Astrocyte (in vitro differentiated cells and primary cell): ENCODE results near the gene HCN1. TPM values are rescaled to one million over a fixed set of nuclear protein-coding genes. Genes with fewer than 3 reads are reported as not detected.
"Not testable (repeated sequence)": the region's sequence is repeated elsewhere in the genome, so short reads cannot be mapped to it uniquely, and the experiment has no call there.

Source experiments
- DNase-seq: peaks from one replicate; pipeline ENCODE4 v3.0.0-alpha.2; 2010; ENCODE audit warnings: low read depth
- FAIRE-seq: peaks from 2 replicates; lab custom pipeline; 2011; peaks lifted over from hg19 to GRCh38; lab: Jason Lieb, UNC
- H2AFZ ChIP-seq: 2 replicates; pipeline ENCODE4 v1.6.0; 2012; ENCODE audit warnings: low read depth, low read length, inconsistent platforms
- H3K27ac ChIP-seq: 2 replicates; pipeline ENCODE4 v1.5.1; 2011; ENCODE audit warnings: low read depth, low read length, inconsistent platforms
- H3K27me3 ChIP-seq: 2 replicates; pipeline ENCODE4 v1.6.0; 2011; ENCODE audit warnings: low read length, inconsistent platforms; ENCODE audit not compliant: insufficient read depth
- H3K36me3 ChIP-seq: 2 replicates; pipeline ENCODE4 v1.5.1; 2011; ENCODE audit warnings: low read length, inconsistent platforms; ENCODE audit not compliant: insufficient read depth
- H3K4me1 ChIP-seq: 2 replicates; pipeline ENCODE4 v1.5.1; 2011; ENCODE audit warnings: low read length, inconsistent platforms; ENCODE audit not compliant: insufficient read depth
- H3K4me2 ChIP-seq: 2 replicates; pipeline ENCODE4 v1.6.0; 2012; ENCODE audit warnings: low read length, inconsistent platforms
- H3K4me3 ChIP-seq: 2 replicates; pipeline ENCODE4 v1.5.1; 2011; ENCODE audit warnings: low read depth, mild to moderate bottlenecking, low read length, inconsistent platforms; ENCODE audit not compliant: insufficient read depth
- H3K79me2 ChIP-seq: 2 replicates; pipeline ENCODE4 v1.6.0; 2012; ENCODE audit warnings: mild to moderate bottlenecking, low read length, inconsistent platforms; ENCODE audit not compliant: insufficient read depth
- H3K9ac ChIP-seq: 2 replicates; pipeline ENCODE4 v1.6.0; 2012; ENCODE audit warnings: mild to moderate bottlenecking, low read length, inconsistent platforms
- H3K9me3 ChIP-seq: 2 replicates; pipeline ENCODE4 v1.5.1; 2012; ENCODE audit warnings: low read depth, mild to moderate bottlenecking, low read length, inconsistent platforms; ENCODE audit not compliant: insufficient read depth
- H4K20me1 ChIP-seq: 2 replicates; pipeline ENCODE4 v1.6.0; 2012; ENCODE audit warnings: low read length, inconsistent platforms; ENCODE audit not compliant: insufficient read depth
- H3K27ac Mint-ChIP-seq: one replicate; pipeline ENCODE4 v1.8.0; 2021; ENCODE audit warnings: mild to moderate bottlenecking, mixed read lengths; ENCODE audit not compliant: unreplicated experiment
- H3K27me3 Mint-ChIP-seq: one replicate; pipeline ENCODE4 v1.8.0; 2021; ENCODE audit warnings: low read depth, mixed read lengths; ENCODE audit not compliant: unreplicated experiment
- H3K36me3 Mint-ChIP-seq: one replicate; pipeline ENCODE4 v1.8.0; 2021; ENCODE audit warnings: low read depth, mixed read lengths; ENCODE audit not compliant: unreplicated experiment
- H3K4me1 Mint-ChIP-seq: one replicate; pipeline ENCODE4 v1.8.0; 2021; ENCODE audit warnings: low read depth, mixed read lengths; ENCODE audit not compliant: unreplicated experiment
- H3K4me3 Mint-ChIP-seq: one replicate; pipeline ENCODE4 v1.8.0; 2021; ENCODE audit warnings: mild to moderate bottlenecking, moderate library complexity, mixed read lengths; ENCODE audit not compliant: unreplicated experiment
- H3K9me3 Mint-ChIP-seq: one replicate; pipeline ENCODE4 v1.8.0; 2021; ENCODE audit warnings: mild to moderate bottlenecking, mixed read lengths; ENCODE audit not compliant: unreplicated experiment
- EZH2 ChIP-seq: IDR thresholded peaks from 2 replicates; pipeline ENCODE4 v1.6.1; 2012; ENCODE audit warnings: mild to moderate bottlenecking, low read length, inconsistent platforms; ENCODE audit not compliant: insufficient read depth
- total RNA-seq: library from RNA; stranded (reverse); gene quantifications from 2 replicates; pipeline ENCODE4 v1.2.1, GENCODE V29; 2021
- TF ChIP-seq, protein P1 (sequence below): IDR thresholded peaks from 2 replicates; pipeline ENCODE4 v1.5.1; 2011; ENCODE audit warnings: low read depth, mild to moderate bottlenecking, inconsistent platforms, low read length, moderate library complexity; ENCODE audit not compliant: insufficient read depth

Gene HCN1
- total RNA-seq, 1 donor from 2014 or later, result 0.11 TPM

DNA sequence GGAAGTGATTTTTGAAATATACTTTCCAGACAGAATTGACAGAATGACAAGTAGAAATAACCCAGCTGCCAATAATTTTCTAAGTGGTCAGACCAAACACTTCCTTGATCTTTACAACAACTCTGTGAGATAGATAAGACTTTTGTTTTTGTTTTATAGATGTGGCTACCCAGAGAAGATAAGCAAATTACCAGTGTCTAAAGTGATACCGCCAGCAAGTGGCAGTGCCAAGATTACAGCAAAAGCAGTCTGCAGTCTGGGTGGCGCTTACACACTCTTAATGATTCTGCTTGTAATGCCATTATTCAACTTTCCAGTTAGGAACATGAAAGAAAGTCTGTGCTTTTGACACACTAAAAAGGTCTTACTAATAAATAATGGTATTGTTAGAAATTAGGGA, 92.1 kb downstream of the HCN1 start:
- Mint-ChIP-seq H3K4me3 (no peak overlapping the region), H3K36me3 (no peaks in the 10 kb centered on the region), H3K9me3 (no peaks in the 10 kb centered on the region), H3K27me3 (no peaks in the 10 kb centered on the region), H3K27ac (no peak overlapping the region), H3K4me1 (no peaks in the 10 kb centered on the region)
- no peaks in the 10 kb centered on the region for H3K9me3 ChIP-seq
- no peaks in the 10 kb centered on the region for H3K79me2 ChIP-seq
- TF ChIP-seq, protein P1, sequence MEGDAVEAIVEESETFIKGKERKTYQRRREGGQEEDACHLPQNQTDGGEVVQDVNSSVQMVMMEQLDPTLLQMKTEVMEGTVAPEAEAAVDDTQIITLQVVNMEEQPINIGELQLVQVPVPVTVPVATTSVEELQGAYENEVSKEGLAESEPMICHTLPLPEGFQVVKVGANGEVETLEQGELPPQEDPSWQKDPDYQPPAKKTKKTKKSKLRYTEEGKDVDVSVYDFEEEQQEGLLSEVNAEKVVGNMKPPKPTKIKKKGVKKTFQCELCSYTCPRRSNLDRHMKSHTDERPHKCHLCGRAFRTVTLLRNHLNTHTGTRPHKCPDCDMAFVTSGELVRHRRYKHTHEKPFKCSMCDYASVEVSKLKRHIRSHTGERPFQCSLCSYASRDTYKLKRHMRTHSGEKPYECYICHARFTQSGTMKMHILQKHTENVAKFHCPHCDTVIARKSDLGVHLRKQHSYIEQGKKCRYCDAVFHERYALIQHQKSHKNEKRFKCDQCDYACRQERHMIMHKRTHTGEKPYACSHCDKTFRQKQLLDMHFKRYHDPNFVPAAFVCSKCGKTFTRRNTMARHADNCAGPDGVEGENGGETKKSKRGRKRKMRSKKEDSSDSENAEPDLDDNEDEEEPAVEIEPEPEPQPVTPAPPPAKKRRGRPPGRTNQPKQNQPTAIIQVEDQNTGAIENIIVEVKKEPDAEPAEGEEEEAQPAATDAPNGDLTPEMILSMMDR, result no peak
- no peak for TF ChIP-seq EZH2
- DNase-seq, result no peak
- no peaks in the 10 kb centered on the region for H3K27me3 ChIP-seq
- H4K20me1 ChIP-seq, result no peaks in the 10 kb centered on the region
- no peak for FAIRE-seq
- H3K4me2 ChIP-seq, result no peak overlapping the region
- H3K9ac ChIP-seq, result no peak overlapping the region
- no peaks in the 10 kb centered on the region for H3K36me3 ChIP-seq
- H3K4me1 ChIP-seq, result no peaks in the 10 kb centered on the region
- no peak overlapping the region for H3K27ac ChIP-seq
- no peak overlapping the region for H3K4me3 ChIP-seq
- H2AFZ ChIP-seq, result no peak overlapping the region

DNA sequence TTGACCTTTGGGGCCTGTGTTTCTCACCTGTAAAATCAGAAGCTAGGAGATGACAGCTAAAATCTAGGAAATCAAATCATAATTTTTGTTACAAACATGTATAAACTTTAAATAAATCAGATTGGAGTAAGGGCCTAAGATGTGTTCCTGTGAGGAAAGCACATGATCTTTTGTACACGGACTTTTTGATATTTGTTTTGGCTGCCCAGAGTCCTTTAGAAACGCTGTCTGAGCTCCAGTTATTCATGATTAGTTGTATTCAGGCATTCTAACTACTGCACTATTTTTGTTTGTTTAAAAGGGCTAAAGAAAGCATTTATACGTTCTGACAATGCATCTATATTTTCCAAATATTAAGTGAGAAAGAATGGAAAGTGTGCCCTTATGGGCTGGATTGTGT, 94.8 kb downstream of the HCN1 start:
- no peak overlapping the region for H3K9ac ChIP-seq

DNA sequence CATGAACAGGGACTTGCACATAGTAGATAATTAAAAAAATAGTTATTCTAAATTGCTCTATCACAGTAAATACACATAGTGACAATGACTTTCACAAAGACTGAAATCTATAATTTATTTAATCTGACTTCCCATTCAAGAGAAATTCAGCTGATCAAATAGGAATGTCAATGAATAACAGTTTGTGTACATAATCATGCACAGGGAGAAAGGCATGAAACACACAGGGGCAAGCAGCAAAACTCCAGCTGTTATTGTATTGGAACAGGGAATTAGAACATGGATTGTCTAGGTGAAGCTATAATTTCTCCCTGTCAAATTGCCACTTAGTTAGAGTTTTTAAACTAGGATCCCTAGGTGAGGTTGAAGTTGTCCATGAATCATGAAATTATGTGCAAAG, 99.9 kb downstream of the HCN1 start:
- no peaks in the 10 kb centered on the region for H3K4me1 ChIP-seq
- no peaks in the 10 kb centered on the region for H3K9me3 ChIP-seq
- no peak overlapping the region for H2AFZ ChIP-seq
- H3K27me3 Mint-ChIP-seq, result no peaks in the 10 kb centered on the region
- H4K20me1 ChIP-seq, result no peaks in the 10 kb centered on the region
- no peaks in the 10 kb centered on the region for H3K4me1 Mint-ChIP-seq
- no peak overlapping the region for H3K4me2 ChIP-seq
- H3K36me3 Mint-ChIP-seq, result no peaks in the 10 kb centered on the region
- DNase-seq (no peak), FAIRE-seq (no peak)
- TF ChIP-seq, protein P1, result no peak
- TF ChIP-seq EZH2, result no peak
- no peak overlapping the region for H3K9ac ChIP-seq
- no peak overlapping the region for H3K27ac ChIP-seq
- no peaks in the 10 kb centered on the region for H3K9me3 Mint-ChIP-seq
- no peaks in the 10 kb centered on the region for H3K79me2 ChIP-seq
- H3K4me3 ChIP-seq, result no peak overlapping the region
- H3K27ac Mint-ChIP-seq, result no peak overlapping the region
- H3K4me3 Mint-ChIP-seq, result no peak overlapping the region
- H3K27me3 ChIP-seq, result no peaks in the 10 kb centered on the region
- no peaks in the 10 kb centered on the region for H3K36me3 ChIP-seq

More for the DNA sequence above, 94.8 kb downstream of the HCN1 start:
- H3K4me3 Mint-ChIP-seq, result no peak overlapping the region
- no peaks in the 10 kb centered on the region for H3K27me3 Mint-ChIP-seq
- Histone ChIP-seq H3K27ac (no peak overlapping the region), H3K4me1 (no peaks in the 10 kb centered on the region), H3K4me3 (no peak overlapping the region), H3K79me2 (no peaks in the 10 kb centered on the region), H3K27me3 (no peaks in the 10 kb centered on the region), H3K4me2 (no peak overlapping the region), H3K36me3 (no peaks in the 10 kb centered on the region), H3K9me3 (no peaks in the 10 kb centered on the region), H4K20me1 (no peaks in the 10 kb centered on the region), H2AFZ (no peak overlapping the region)
- TF ChIP-seq EZH2, result no peak
- TF ChIP-seq, protein P1, result no peak
- no peaks in the 10 kb centered on the region for H3K36me3 Mint-ChIP-seq
- no peaks in the 10 kb centered on the region for H3K4me1 Mint-ChIP-seq
- H3K9me3 Mint-ChIP-seq, result no peaks in the 10 kb centered on the region
- FAIRE-seq (no peak), DNase-seq (no peak)
- no peak overlapping the region for H3K27ac Mint-ChIP-seq

DNA sequence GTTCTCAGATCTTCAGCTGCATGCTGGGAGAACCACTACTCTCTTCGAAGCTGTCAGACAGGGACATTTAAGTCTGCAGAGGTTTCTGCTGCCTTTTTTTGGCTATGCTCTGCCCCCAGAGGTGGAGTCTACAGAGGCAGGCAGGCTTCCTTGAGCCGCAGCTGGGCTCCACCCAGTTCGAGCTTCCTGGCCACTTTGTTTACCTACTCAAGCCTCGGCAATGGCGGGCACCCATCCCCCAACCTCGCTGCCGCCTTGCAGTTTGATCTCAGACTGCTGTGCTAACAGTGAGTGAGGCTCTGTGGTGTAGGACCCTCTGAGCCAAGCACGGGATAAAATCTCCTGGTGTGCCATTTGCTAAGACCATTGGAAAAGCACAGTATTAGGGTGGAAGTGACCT, 110.2 kb downstream of the HCN1 start:
- not testable (repeated sequence) for H3K4me3 Mint-ChIP-seq, H3K36me3 Mint-ChIP-seq, H3K4me1 ChIP-seq, H3K36me3 ChIP-seq, FAIRE-seq, H3K9me3 Mint-ChIP-seq, H3K79me2 ChIP-seq, H3K4me1 Mint-ChIP-seq, H3K4me2 ChIP-seq, H3K27ac ChIP-seq, H3K27me3 ChIP-seq, H3K9me3 ChIP-seq, H3K9ac ChIP-seq, H3K27ac Mint-ChIP-seq, DNase-seq, H4K20me1 ChIP-seq, H3K27me3 Mint-ChIP-seq, H3K4me3 ChIP-seq, H2AFZ ChIP-seq
